HG03457 (cell line): ENCODE measurements around the gene RHEB.
"Not testable (repeated sequence)": the region's sequence is repeated elsewhere in the genome, so short reads cannot be mapped to it uniquely, and the experiment has no call there.

ENCODE experiments used
- ATAC-seq: cut with Tn5 transposase; IDR thresholded peaks from one replicate; pipeline ENCODE4 v1.9.1; 2021; ENCODE audit warnings: moderate number of reproducible peaks; ENCODE audit not compliant: unreplicated experiment

RHEB gene

GRCh38 chr7:151536178-151536577 is 16.5 kb upstream of the RHEB start:
- ATAC-seq = not testable (repeated sequence)

- ATAC-seq = no peak
These were observed 10.1 kb upstream of the RHEB start for GRCh38 chr7:151529842-151530241.

GRCh38 chr7:151524845-151525244 is 5.2 kb upstream of the RHEB start:
- ATAC-seq = no peak

- ATAC-seq = no peak
These were observed 4.6 kb upstream of the RHEB start for GRCh38 chr7:151524331-151524730.

GRCh38 chr7:151520419-151521261 is 945 bp upstream of the RHEB start:
- peak; percentile 2 for ATAC-seq

GRCh38 chr7:151518947-151519764 is 539 bp downstream of the RHEB start:
- ATAC-seq = peak; percentile 34

GRCh38 chr7:151518105-151518946 is 1.4 kb downstream of the RHEB start:
- no peak for ATAC-seq

GRCh38 chr7:151517601-151518104 is 2.0 kb downstream of the RHEB start:
- ATAC-seq = no peak

GRCh38 chr7:151515276-151515565 is 4.5 kb downstream of the RHEB start:
- no peak for ATAC-seq

- ATAC-seq = no peak
These were observed 5.0 kb downstream of the RHEB start for GRCh38 chr7:151514461-151515275.

- no peak for ATAC-seq
These were observed 6.6 kb downstream of the RHEB start for GRCh38 chr7:151513133-151513532.

GRCh38 chr7:151512353-151512752 is 7.3 kb downstream of the RHEB start:
- no peak for ATAC-seq

- no peak for ATAC-seq
These were observed 7.7 kb downstream of the RHEB start for GRCh38 chr7:151511946-151512345.

- ATAC-seq = no peak
These were observed 8.4 kb downstream of the RHEB start for GRCh38 chr7:151511270-151511669.

- ATAC-seq = no peak
These were observed 9.9 kb downstream of the RHEB start for GRCh38 chr7:151509670-151510333.

- no peak for ATAC-seq
These were observed 10.7 kb downstream of the RHEB start for GRCh38 chr7:151508991-151509390.

GRCh38 chr7:151507806-151508205 is 11.9 kb downstream of the RHEB start:
- ATAC-seq = no peak

GRCh38 chr7:151506901-151507382 is 12.8 kb downstream of the RHEB start:
- no peak for ATAC-seq

GRCh38 chr7:151505836-151506468 is 13.7 kb downstream of the RHEB start:
- no peak for ATAC-seq
